SU-DHL-6 (cell line): ENCODE results near the gene SKA3.

Experiments
- H2AFZ ChIP-seq: fragments of 200-600 bp; sonication (generic); 2 replicates; pipeline ENCODE4 v1.6.1; 2014; ENCODE audit warnings: low read depth, mild to moderate bottlenecking, moderate library complexity, mixed read lengths, antibody characterized with exemption, low read length; ENCODE audit not compliant: severe bottlenecking
- H3F3A ChIP-seq: fragments of 200-600 bp; shearing (Covaris generic); 2 replicates; pipeline ENCODE4 v1.6.0; 2016; ENCODE audit warnings: antibody characterized with exemption, mild to moderate bottlenecking; ENCODE audit not compliant: insufficient read depth
- H3K27ac ChIP-seq: fragments of 200-600 bp; sonication (generic); 2 replicates; pipeline ENCODE4 v1.5.1; 2016; ENCODE audit warnings: low read depth, mild to moderate bottlenecking, low read length, moderate library complexity, mixed read lengths
- H3K27me3 ChIP-seq: fragments of 200-600 bp; sonication (generic), shearing (Covaris generic); 2 replicates; pipeline ENCODE4 v1.6.0; 2014; ENCODE audit warnings: mild to moderate bottlenecking, low read length
- H3K36me3 ChIP-seq: fragments of 200-600 bp; sonication (generic); 2 replicates; pipeline ENCODE4 v1.6.1; 2014; ENCODE audit warnings: mild to moderate bottlenecking, low read length, mixed read lengths
- H3K4me2 ChIP-seq: fragments of 300-600, 200-600 bp; shearing (Covaris generic), sonication (generic); 2 replicates; pipeline ENCODE4 v1.6.0; 2014; ENCODE audit warnings: low read length, low read depth, mild to moderate bottlenecking; ENCODE audit not compliant: poor library complexity, severe bottlenecking
- H3K4me3 ChIP-seq: fragments of 200-600 bp; sonication (generic); 2 replicates; pipeline ENCODE4 v1.5.1; 2014; ENCODE audit warnings: antibody characterized with exemption, low read length, mild to moderate bottlenecking, mixed read lengths; ENCODE audit not compliant: insufficient read depth, poor library complexity, severe bottlenecking
- H3K79me2 ChIP-seq: fragments of 200-600 bp; sonication (generic); 2 replicates; pipeline ENCODE4 v1.6.1; 2014; ENCODE audit warnings: mild to moderate bottlenecking, low read length, moderate library complexity; ENCODE audit not compliant: insufficient read depth
- H3K9ac ChIP-seq: fragments of 200-600 bp; sonication (generic); 2 replicates; pipeline ENCODE4 v1.7.0; 2014; ENCODE audit warnings: mild to moderate bottlenecking, low read length
- H3K9me2 ChIP-seq: fragments of 200-600 bp; sonication (generic); replicated peaks from 2 replicates; pipeline ENCODE4 v1.6.1; 2014; ENCODE audit warnings: low read length; ENCODE audit not compliant: insufficient read depth
- H3K9me3 ChIP-seq: fragments of 200-600 bp; sonication (generic); 2 replicates; pipeline ENCODE4 v1.6.1; 2014; ENCODE audit warnings: low read length, mixed read lengths; ENCODE audit not compliant: insufficient read depth
- H4K20me1 ChIP-seq: fragments of 200-600 bp; sonication (generic); 2 replicates; pipeline ENCODE4 v1.6.1; 2014; ENCODE audit warnings: low read depth, mild to moderate bottlenecking, antibody characterized with exemption, low read length, moderate library complexity, mixed read lengths
- EZH2phosphoT487 ChIP-seq: fragments of 200-600 bp; sonication (generic), shearing (Covaris generic); conservative IDR thresholded peaks from 2 replicates; pipeline ENCODE4 v1.6.1; 2018; ENCODE audit warnings: mild to moderate bottlenecking, antibody characterized with exemption, low read length, moderate library complexity, mixed read lengths
- TF ChIP-seq, protein P1 (sequence below): fragments of 200-600 bp; sonication (generic); IDR thresholded peaks from one replicate; pipeline ENCODE4 v1.5.1; 2017; ENCODE audit warnings: antibody characterized with exemption, mild to moderate bottlenecking, low read length, moderate library complexity; ENCODE audit not compliant: insufficient read depth, poor library complexity, severe bottlenecking

SKA3 gene

DNA sequence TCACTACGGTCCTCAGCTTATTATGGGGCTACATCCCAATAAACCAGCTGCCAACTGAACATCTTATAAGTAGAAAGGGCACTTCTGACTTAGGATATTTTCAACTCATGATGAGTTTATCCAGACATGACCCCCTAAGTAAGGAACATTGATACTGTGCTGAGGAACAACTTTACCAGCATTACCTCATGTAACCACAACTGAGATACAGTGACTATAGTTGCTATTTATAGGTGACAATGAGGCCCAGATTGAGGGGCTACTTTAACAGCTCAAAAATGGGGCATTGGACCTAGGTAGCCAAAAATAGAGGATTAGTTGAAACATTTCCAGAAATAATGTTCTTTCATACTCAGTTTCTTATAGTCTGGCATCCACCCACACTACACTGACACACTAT is 26.8 kb downstream of the SKA3 start:
- H3F3A ChIP-seq, result peaks cover 24% of the 10 kb centered on the region
- H4K20me1 ChIP-seq, result no peaks in the 10 kb centered on the region
- H3K9me3 ChIP-seq, result no peaks in the 10 kb centered on the region
- TF ChIP-seq EZH2phosphoT487, result no peak
- TF ChIP-seq, protein P1, sequence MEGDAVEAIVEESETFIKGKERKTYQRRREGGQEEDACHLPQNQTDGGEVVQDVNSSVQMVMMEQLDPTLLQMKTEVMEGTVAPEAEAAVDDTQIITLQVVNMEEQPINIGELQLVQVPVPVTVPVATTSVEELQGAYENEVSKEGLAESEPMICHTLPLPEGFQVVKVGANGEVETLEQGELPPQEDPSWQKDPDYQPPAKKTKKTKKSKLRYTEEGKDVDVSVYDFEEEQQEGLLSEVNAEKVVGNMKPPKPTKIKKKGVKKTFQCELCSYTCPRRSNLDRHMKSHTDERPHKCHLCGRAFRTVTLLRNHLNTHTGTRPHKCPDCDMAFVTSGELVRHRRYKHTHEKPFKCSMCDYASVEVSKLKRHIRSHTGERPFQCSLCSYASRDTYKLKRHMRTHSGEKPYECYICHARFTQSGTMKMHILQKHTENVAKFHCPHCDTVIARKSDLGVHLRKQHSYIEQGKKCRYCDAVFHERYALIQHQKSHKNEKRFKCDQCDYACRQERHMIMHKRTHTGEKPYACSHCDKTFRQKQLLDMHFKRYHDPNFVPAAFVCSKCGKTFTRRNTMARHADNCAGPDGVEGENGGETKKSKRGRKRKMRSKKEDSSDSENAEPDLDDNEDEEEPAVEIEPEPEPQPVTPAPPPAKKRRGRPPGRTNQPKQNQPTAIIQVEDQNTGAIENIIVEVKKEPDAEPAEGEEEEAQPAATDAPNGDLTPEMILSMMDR, result no peak
- no peaks in the 10 kb centered on the region for H3K27me3 ChIP-seq
- H3K9me2 ChIP-seq, result no peaks in the 10 kb centered on the region
- H3K9ac ChIP-seq, result no peak overlapping the region
- no peak overlapping the region for H3K27ac ChIP-seq
- peaks cover 19% of the 10 kb centered on the region for H3K36me3 ChIP-seq
- H3K79me2 ChIP-seq, result peaks cover 12% of the 10 kb centered on the region
- no peak overlapping the region for H2AFZ ChIP-seq
- H3K4me3 ChIP-seq, result no peak overlapping the region
- no peak overlapping the region for H3K4me2 ChIP-seq

DNA sequence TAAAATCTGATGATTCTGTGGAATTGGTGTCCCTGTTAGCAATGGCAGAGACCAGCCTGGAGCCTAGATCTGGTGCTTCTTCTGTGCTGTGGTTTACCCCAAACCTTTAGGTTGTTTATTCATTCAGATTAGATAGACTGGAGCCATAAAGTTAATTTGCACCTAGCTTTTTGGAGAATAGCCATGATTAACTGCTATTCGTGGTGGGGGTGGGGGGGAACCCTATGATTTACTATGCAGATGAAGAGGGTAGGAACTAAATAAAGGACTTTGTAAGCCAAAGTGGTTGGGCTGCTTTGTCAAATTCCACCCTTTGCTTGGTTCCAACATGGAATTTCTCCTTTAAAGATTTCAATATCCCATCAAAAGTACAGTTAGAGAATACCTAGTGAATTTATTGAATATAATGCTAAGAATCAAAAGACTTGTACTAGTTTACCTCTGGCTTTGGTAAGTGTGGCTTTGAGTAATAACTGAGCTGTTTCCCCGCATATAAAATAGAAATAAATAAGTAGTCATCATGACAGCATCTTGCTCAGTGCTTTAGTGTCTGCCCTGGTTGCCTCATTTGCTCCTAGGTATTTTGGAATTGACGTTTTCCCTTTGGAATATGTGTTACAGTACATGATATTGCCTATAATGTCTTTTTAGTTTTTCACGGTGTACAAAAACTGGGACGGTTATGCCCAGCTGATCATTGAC is 27.6 kb downstream of the SKA3 start:
- Histone ChIP-seq H3K36me3 (peaks cover 12% of the 10 kb centered on the region), H3K27ac (no peak overlapping the region), H3F3A (peaks cover 24% of the 10 kb centered on the region), H3K9ac (no peak overlapping the region), H4K20me1 (no peaks in the 10 kb centered on the region; the same call in 1 of the 2 replicates), H3K4me3 (no peak overlapping the region), H3K9me2 (no peaks in the 10 kb centered on the region), H3K9me3 (no peaks in the 10 kb centered on the region), H3K79me2 (peaks cover 20% of the 10 kb centered on the region), H3K27me3 (no peaks in the 10 kb centered on the region), H3K4me2 (no peak overlapping the region), H2AFZ (no peak overlapping the region)
- TF ChIP-seq, protein P1, result no peak
- TF ChIP-seq EZH2phosphoT487, result no peak

DNA sequence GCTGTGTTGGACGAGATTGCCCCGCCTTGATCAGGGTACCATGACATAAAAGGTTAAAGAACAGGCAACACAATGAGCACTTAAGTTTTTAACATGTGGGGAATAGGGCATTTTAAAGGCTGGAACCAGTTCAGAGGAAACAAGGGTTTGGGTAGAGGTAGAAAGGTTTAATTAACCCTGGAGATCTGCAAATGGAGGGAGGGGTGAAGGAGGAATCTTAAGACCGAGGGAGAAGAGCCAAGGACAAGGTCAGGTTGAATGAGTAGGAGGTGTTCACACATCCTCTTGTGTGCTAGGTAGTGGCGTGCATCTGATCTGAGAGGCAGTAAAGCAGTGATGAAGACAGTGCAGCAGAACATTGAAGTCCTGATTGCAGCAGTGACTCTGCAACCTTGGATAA is 28.5 kb downstream of the SKA3 start:
- no peaks in the 10 kb centered on the region for H3K9me2 ChIP-seq
- no peaks in the 10 kb centered on the region; the same call in 1 of the 2 replicates for H4K20me1 ChIP-seq
- no peak overlapping the region for H2AFZ ChIP-seq
- no peaks in the 10 kb centered on the region for H3K27me3 ChIP-seq
- H3K4me3 ChIP-seq, result no peak overlapping the region
- no peaks in the 10 kb centered on the region for H3K9me3 ChIP-seq
- H3K36me3 ChIP-seq, result peaks cover 18% of the 10 kb centered on the region
- peaks cover 29% of the 10 kb centered on the region for H3K79me2 ChIP-seq
- H3K9ac ChIP-seq, result no peak overlapping the region
- no peak overlapping the region for H3K27ac ChIP-seq
- no peak overlapping the region for H3K4me2 ChIP-seq
- no peak for TF ChIP-seq EZH2phosphoT487
- TF ChIP-seq, protein P1, result no peak
- H3F3A ChIP-seq, result peaks cover 24% of the 10 kb centered on the region
